ENCODE measurements around the gene ITGB5. TPM values are rescaled to one million over a fixed set of nuclear protein-coding genes. Genes with fewer than 3 reads are reported as not detected.
"Not testable (repeated sequence)": the region's sequence is repeated elsewhere in the genome, so short reads cannot be mapped to it uniquely, and the experiment has no call there.

Gene ITGB5
- total and polyA plus RNA-seq, 4 donors: 101 to 369 (median 292) TPM

- H3K4me3 ChIP-seq (ENCODE audit: low read length in 2 of 2); ATAC-seq (ENCODE audit: low FRiP score); H3K4me1 ChIP-seq (ENCODE audit: control insufficient read depth in 1 of 2, insufficient read depth in 2 of 2, low read length in 2 of 2); H3K36me3 ChIP-seq (ENCODE audit: control insufficient read depth in 1 of 2, insufficient read depth in 2 of 2, low read length in 1 of 2); H3K27ac ChIP-seq (ENCODE audit: low read depth in 1 of 2, low read length in 2 of 2); DNase-seq; H3K9me3 ChIP-seq (ENCODE audit: control insufficient read depth, low read length); intact Hi-C loops (cut with DNase I); H3K27me3 ChIP-seq (ENCODE audit: control insufficient read depth in 1 of 2, insufficient read depth in 2 of 2, low read length in 1 of 2): not testable (repeated sequence)
- WGBS, 2 donors: 84 to 87% methylated on average over 7 of the region's 7 CpGs
These were observed 129.2 kb downstream of the ITGB5 start for GRCh38 chr3:124757926-124758325.

DNA sequence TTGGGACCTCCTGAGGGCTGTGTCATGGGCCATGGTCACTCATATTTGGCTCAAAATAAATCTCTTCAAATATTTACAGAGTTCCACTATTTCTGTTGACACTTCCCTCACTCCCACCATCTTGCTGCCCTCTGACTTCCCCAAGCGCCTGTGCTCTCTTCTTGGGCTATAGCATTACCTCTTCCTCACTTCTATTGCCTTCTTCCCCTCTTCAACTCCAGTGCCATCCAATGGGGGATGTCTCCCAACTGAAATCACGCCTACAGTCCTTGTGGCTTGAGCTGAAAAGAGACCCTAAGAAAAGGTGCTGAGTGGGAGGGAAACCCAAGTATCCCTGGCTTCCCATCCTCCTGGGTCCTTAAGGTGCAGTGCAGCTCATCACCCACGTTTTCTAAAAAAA is 135.1 kb downstream of the ITGB5 start:
- H3K27me3 ChIP-seq (ENCODE audit: control insufficient read depth in 1 of 2, insufficient read depth in 2 of 2, low read length in 1 of 2): no peaks in the 10 kb centered on the region
- H3K27ac ChIP-seq (ENCODE audit: low read depth in 1 of 2, low read length in 2 of 2): no peak overlapping the region
- H3K9me3 ChIP-seq (ENCODE audit: control insufficient read depth, low read length): no peaks in the 10 kb centered on the region
- WGBS, 2 donors: 68 to 80% methylated on average over 3 of the region's 3 CpGs
- no peaks in the 10 kb centered on the region for H3K4me1 ChIP-seq (ENCODE audit: control insufficient read depth in 1 of 2, insufficient read depth in 2 of 2, low read length in 2 of 2)
- DNase-seq (no peak), ATAC-seq (ENCODE audit: low FRiP score) (no peak)
- H3K36me3 ChIP-seq (ENCODE audit: control insufficient read depth in 1 of 2, insufficient read depth in 2 of 2, low read length in 1 of 2): no peaks in the 10 kb centered on the region
- intact Hi-C loops (cut with DNase I): no loop called here
- H3K4me3 ChIP-seq (ENCODE audit: low read length in 2 of 2): no peak overlapping the region

DNA sequence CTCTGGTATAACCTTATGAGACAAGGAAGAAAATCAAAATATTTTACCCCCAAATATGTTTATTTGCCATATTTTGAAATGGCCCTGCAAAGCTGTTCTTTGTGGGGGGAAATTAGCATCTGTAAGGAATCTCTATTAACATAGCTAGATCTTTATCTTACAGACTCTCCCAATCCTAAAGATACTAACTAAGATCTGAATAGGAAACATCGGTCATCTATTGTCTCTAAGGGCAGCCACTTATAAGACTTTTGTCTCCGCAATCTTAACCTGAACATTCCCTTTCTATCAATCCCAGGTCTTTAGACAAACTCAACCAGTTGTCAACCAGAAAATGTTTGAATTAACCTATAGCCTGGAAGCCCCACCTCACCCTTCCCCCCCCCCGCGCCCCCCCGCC is 135.7 kb downstream of the ITGB5 start:
- Histone ChIP-seq H3K4me1 (ENCODE audit: control insufficient read depth in 1 of 2, insufficient read depth in 2 of 2, low read length in 2 of 2) (no peaks in the 10 kb centered on the region), H3K27ac (ENCODE audit: low read depth in 1 of 2, low read length in 2 of 2) (no peak overlapping the region), H3K4me3 (ENCODE audit: low read length in 2 of 2) (no peak overlapping the region), H3K27me3 (ENCODE audit: control insufficient read depth in 1 of 2, insufficient read depth in 2 of 2, low read length in 1 of 2) (no peaks in the 10 kb centered on the region), H3K9me3 (ENCODE audit: control insufficient read depth, low read length) (no peaks in the 10 kb centered on the region), H3K36me3 (ENCODE audit: control insufficient read depth in 1 of 2, insufficient read depth in 2 of 2, low read length in 1 of 2) (no peaks in the 10 kb centered on the region)
- DNase-seq (no peak), ATAC-seq (ENCODE audit: low FRiP score) (no peak)
- WGBS, 2 donors: 70 to 73% methylated on average over 5 of the region's 5 CpGs
- intact Hi-C loops (cut with DNase I): no loop called here

GRCh38 chr3:124749877-124750276 is 137.3 kb downstream of the ITGB5 start:
- H3K4me1 ChIP-seq (ENCODE audit: control insufficient read depth in 1 of 2, insufficient read depth in 2 of 2, low read length in 2 of 2); H3K4me3 ChIP-seq (ENCODE audit: low read length in 2 of 2); ATAC-seq (ENCODE audit: low FRiP score); DNase-seq; H3K36me3 ChIP-seq (ENCODE audit: control insufficient read depth in 1 of 2, insufficient read depth in 2 of 2, low read length in 1 of 2); H3K27me3 ChIP-seq (ENCODE audit: control insufficient read depth in 1 of 2, insufficient read depth in 2 of 2, low read length in 1 of 2); intact Hi-C loops (cut with DNase I); H3K27ac ChIP-seq (ENCODE audit: low read depth in 1 of 2, low read length in 2 of 2); H3K9me3 ChIP-seq (ENCODE audit: control insufficient read depth, low read length): not testable (repeated sequence)
- 83 to 85% methylated on average over 10 to 27 of the region's 27 CpGs for WGBS, 2 donors

- 80 to 85% methylated on average over 8 of the region's 8 CpGs for WGBS, 2 donors
- intact Hi-C loops (cut with DNase I): no loop called here
- Histone ChIP-seq H3K36me3 (ENCODE audit: control insufficient read depth in 1 of 2, insufficient read depth in 2 of 2, low read length in 1 of 2) (no peaks in the 10 kb centered on the region), H3K27ac (ENCODE audit: low read depth in 1 of 2, low read length in 2 of 2) (no peak overlapping the region), H3K27me3 (ENCODE audit: control insufficient read depth in 1 of 2, insufficient read depth in 2 of 2, low read length in 1 of 2) (no peaks in the 10 kb centered on the region), H3K4me3 (ENCODE audit: low read length in 2 of 2) (no peak overlapping the region), H3K4me1 (ENCODE audit: control insufficient read depth in 1 of 2, insufficient read depth in 2 of 2, low read length in 2 of 2) (no peaks in the 10 kb centered on the region), H3K9me3 (ENCODE audit: control insufficient read depth, low read length) (no peaks in the 10 kb centered on the region)
- ATAC-seq (ENCODE audit: low FRiP score): no peak
- DNase-seq: no peak
These were observed 138.5 kb downstream of the ITGB5 start for GRCh38 chr3:124748560-124749198.

DNA sequence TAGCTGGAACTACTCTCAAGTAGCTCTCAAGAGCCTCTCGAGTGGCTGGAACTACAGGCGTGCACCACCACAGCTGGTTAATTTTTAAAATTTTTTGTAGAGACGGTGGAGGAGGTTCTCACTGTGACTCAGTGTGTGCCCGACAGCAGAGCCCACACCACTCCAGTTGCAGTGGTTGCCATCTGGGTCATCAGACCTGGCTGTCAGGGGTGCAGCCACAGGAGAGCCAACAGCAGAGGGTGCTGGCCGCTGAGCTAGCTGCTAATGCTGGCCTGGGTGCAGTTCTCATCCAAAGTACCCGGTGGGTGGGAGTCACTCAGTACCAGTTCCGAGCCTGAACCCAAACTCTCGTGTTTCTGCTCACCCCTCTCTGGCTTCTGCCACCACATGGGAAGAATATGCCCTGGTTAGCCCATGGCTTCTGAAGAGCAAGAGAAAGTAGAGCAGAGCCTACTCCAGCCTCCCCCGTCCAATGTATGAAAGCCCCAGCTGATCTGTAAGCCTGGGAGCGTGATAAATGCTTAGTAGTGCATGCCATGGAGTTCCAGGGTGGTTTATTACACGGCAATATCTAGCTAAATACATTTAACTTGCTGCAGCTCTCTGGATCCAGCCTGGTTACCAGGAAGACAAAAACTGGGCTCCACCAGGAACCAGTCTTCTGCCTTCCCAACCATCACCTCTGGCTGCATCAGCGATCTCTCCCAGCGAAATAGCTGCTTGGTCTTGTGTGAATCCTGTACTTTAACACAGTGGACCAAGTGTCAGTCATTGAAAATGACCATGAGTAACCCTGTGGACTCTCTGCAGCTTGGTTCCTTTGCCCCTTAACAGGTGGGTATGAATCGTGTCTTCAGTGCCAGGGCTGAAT is 139.8 kb downstream of the ITGB5 start:
- no peak overlapping the region for H3K27ac ChIP-seq (ENCODE audit: low read depth in 1 of 2, low read length in 2 of 2)
- no peaks in the 10 kb centered on the region for H3K9me3 ChIP-seq (ENCODE audit: control insufficient read depth, low read length)
- peak in 1 of 2 donors; percentile 53 for DNase-seq
- H3K4me1 ChIP-seq (ENCODE audit: control insufficient read depth in 1 of 2, insufficient read depth in 2 of 2, low read length in 2 of 2): no peaks in the 10 kb centered on the region
- no peak for ATAC-seq (ENCODE audit: low FRiP score)
- no peaks in the 10 kb centered on the region for H3K36me3 ChIP-seq (ENCODE audit: control insufficient read depth in 1 of 2, insufficient read depth in 2 of 2, low read length in 1 of 2)
- H3K4me3 ChIP-seq (ENCODE audit: low read length in 2 of 2): no peak overlapping the region
- 88 to 89% methylated on average over 14 of the region's 14 CpGs for WGBS, 2 donors
- H3K27me3 ChIP-seq (ENCODE audit: control insufficient read depth in 1 of 2, insufficient read depth in 2 of 2, low read length in 1 of 2): no peaks in the 10 kb centered on the region
- intact Hi-C loops (cut with DNase I): no loop called here

DNA sequence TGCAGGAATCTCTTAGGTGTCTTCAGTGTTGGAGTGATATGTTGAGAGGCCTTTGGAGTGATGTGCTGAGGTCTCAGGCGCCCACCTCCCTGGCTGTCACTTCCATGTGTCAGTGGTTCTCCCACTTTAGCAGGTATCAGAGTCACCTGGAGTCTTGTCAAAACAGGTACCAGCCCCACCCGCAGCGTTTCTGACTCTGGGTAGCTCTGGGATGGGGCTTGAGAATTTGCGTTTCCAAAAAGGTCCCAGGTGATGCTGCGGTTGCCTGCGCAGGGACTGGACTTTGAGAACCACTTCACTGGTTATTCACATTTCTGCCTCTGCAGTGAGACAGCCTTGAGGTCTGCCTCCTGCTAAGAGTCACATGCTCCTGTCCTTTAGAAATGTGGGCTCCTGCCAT is 141.4 kb downstream of the ITGB5 start:
- H3K27ac ChIP-seq (ENCODE audit: low read depth in 1 of 2, low read length in 2 of 2): no peak overlapping the region
- no peaks in the 10 kb centered on the region for H3K27me3 ChIP-seq (ENCODE audit: control insufficient read depth in 1 of 2, insufficient read depth in 2 of 2, low read length in 1 of 2)
- no peak overlapping the region for H3K4me3 ChIP-seq (ENCODE audit: low read length in 2 of 2)
- no peak for ATAC-seq (ENCODE audit: low FRiP score)
- WGBS, 2 donors: 94 to 95% methylated on average over 6 of the region's 6 CpGs
- peaks cover 1 to 3% of the 10 kb centered on the region in 2 donors for H3K36me3 ChIP-seq (ENCODE audit: control insufficient read depth in 1 of 2, insufficient read depth in 2 of 2, low read length in 1 of 2)
- DNase-seq: peak in 1 of 2 donors; percentile 55
- H3K4me1 ChIP-seq (ENCODE audit: control insufficient read depth in 1 of 2, insufficient read depth in 2 of 2, low read length in 2 of 2): peaks cover 0 to 3% of the 10 kb centered on the region in 2 donors
- intact Hi-C loops (cut with DNase I): no loop called here
- H3K9me3 ChIP-seq (ENCODE audit: control insufficient read depth, low read length): no peaks in the 10 kb centered on the region

- H3K27ac ChIP-seq (ENCODE audit: low read depth in 1 of 2, low read length in 2 of 2): no peak overlapping the region
- H3K9me3 ChIP-seq (ENCODE audit: control insufficient read depth, low read length): no peaks in the 10 kb centered on the region
- 61 to 63% methylated on average over 6 of the region's 6 CpGs for WGBS, 2 donors
- no peak for ATAC-seq (ENCODE audit: low FRiP score)
- intact Hi-C loops (cut with DNase I): no loop called here
- no peak for DNase-seq
- H3K27me3 ChIP-seq (ENCODE audit: control insufficient read depth in 1 of 2, insufficient read depth in 2 of 2, low read length in 1 of 2): no peaks in the 10 kb centered on the region
- H3K36me3 ChIP-seq (ENCODE audit: control insufficient read depth in 1 of 2, insufficient read depth in 2 of 2, low read length in 1 of 2): peaks cover 4 to 8% of the 10 kb centered on the region in 2 donors
- no peak overlapping the region for H3K4me3 ChIP-seq (ENCODE audit: low read length in 2 of 2)
- peaks cover 0 to 3% of the 10 kb centered on the region in 2 donors for H3K4me1 ChIP-seq (ENCODE audit: control insufficient read depth in 1 of 2, insufficient read depth in 2 of 2, low read length in 2 of 2)
These were observed 146.1 kb downstream of the ITGB5 start for GRCh38 chr3:124741027-124741426.

- intact Hi-C loops (cut with DNase I): no loop called here
- no peak for ATAC-seq (ENCODE audit: low FRiP score)
- Histone ChIP-seq H3K4me1 (ENCODE audit: control insufficient read depth in 1 of 2, insufficient read depth in 2 of 2, low read length in 2 of 2) (no peaks in the 10 kb centered on the region), H3K27ac (ENCODE audit: low read depth in 1 of 2, low read length in 2 of 2) (no peak overlapping the region), H3K4me3 (ENCODE audit: low read length in 2 of 2) (no peak overlapping the region), H3K27me3 (ENCODE audit: control insufficient read depth in 1 of 2, insufficient read depth in 2 of 2, low read length in 1 of 2) (no peaks in the 10 kb centered on the region), H3K36me3 (ENCODE audit: control insufficient read depth in 1 of 2, insufficient read depth in 2 of 2, low read length in 1 of 2) (no peaks in the 10 kb centered on the region), H3K9me3 (ENCODE audit: control insufficient read depth, low read length) (no peaks in the 10 kb centered on the region)
- no peak for DNase-seq
- WGBS, 2 donors: 66 to 77% methylated on average over 4 of the region's 4 CpGs
These were observed 155.4 kb downstream of the ITGB5 start for GRCh38 chr3:124731760-124732159.
